GM18511 (cell line): ENCODE data around the gene PAM.
"Not testable (repeated sequence)": the region's sequence is repeated elsewhere in the genome, so short reads cannot be mapped to it uniquely, and the experiment has no call there.

Source experiments
- ATAC-seq: cut with Tn5 transposase; IDR thresholded peaks from one replicate; pipeline ENCODE4 v1.9.1; 2021; ENCODE audit warnings: mild to moderate bottlenecking, moderate library complexity; ENCODE audit not compliant: unreplicated experiment

PAM gene

DNA sequence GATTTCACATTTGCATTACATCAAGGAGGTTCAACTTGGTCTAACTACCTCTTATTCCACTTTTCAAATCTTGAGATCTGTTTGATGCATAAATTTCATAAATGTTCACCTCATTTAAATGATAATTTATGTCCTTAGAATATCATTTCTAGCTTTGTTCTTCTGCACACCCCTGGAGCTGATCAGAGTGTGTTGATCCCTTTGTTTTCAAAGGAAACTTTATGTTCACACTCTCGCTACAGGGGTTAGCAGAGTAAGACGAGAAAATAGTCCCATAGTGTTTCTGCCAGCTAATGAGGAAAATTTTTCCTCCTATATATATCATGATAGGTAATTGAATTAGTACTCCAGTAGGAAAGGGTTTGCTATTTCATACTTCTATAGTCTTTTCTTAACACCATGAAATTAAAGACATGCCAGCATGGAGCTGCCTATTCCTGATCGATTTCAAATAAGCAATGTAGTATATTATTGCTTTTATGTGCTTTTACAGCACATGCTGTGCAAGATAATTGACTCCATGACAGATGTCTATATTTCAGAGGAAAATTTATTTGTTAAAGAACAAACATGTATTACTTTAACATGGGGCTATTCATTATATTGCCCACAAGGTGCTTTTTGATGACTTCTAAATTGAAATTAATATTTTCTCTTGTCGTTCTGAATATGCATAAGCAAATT, 4.8 kb upstream of the PAM start:
- no peak for ATAC-seq

- ATAC-seq, result not testable (repeated sequence)
Measured at GRCh38 chr5:102751903-102752376, 3.2 kb upstream of the PAM start.

- ATAC-seq, result peak; percentile 6
Measured at GRCh38 chr5:102753889-102754766, 977 bp upstream of the PAM start.

- peak; percentile 70 for ATAC-seq
Measured at GRCh38 chr5:102755686-102756371, 724 bp downstream of the PAM start.

DNA sequence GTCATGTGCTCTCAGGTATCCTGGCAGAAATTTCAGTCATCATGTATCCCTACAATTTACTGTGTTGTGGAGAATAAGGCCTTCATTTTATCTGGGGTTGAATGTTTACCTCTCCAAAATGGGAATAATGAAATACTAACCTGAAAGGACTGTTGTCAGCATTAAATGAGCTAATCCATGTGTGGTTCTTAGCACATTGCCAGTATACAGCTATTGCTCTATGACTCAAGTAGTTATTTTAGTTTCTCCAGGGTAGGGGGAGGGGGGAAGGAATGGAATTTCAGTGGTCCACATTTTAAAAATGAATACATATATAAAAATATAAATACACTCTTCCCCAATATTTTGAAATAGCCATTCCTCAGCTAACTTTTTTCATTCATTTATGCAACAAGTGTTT, 3.5 kb downstream of the PAM start:
- no peak for ATAC-seq

- no peak for ATAC-seq
Measured at GRCh38 chr5:102759289-102759688, 4.2 kb downstream of the PAM start.

DNA sequence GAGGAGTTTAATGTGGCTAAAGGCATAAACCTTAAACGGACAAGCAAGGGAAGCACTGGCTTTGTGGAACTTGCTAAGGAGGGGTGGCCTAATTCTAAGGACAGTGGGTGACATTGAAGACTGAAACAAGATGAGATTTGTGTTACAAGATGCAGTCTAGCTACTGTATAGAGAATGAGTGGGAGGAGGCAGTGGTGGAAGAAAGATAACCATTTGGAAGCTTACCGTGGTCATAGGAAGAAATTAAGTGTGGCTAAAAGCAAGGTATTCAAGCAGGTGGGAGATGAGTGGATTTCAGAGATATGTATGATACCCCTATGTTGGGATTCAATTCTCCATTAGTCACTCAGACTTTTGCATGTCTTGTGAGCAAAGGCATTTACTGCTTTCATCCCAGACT, 4.6 kb downstream of the PAM start:
- ATAC-seq, result no peak

GRCh38 chr5:102760815-102761214, 5.7 kb downstream of the PAM start:
- ATAC-seq, result no peak

GRCh38 chr5:102762095-102762534, 7.0 kb downstream of the PAM start:
- peak; percentile 75 for ATAC-seq

- ATAC-seq, result peak; percentile 34
Measured at GRCh38 chr5:102762562-102763227, 7.6 kb downstream of the PAM start.

GRCh38 chr5:102763734-102764133, 8.6 kb downstream of the PAM start:
- no peak for ATAC-seq

DNA sequence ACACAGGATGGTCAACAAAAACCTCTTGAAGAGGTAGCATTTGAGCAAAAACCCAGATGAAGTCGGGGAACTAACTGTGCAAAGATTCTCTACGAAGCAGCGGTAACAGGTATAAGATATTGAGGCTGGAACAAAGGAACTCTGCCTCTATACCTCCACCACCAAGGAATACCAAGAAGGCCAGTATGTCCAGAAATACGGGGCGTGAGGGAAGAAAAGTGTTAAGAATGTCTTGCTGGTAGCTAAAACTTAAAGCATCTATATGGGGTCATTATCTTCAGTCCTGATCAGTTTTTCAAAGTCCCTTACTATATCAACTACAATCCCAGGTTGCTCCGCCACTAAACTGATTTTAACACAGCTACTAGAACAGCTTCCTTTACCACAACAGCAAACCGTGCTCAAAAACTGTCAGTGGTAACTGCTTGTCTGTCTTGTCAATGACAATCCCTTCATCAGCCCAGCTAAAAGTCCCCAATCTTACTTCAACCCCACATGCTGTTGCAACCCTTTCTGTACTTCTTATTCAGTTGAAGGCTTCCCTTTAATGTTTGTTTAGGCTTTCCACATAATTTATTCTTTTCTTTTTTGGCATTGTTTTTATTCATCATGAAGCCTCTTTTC, 9.4 kb downstream of the PAM start:
- no peak for ATAC-seq

- no peak for ATAC-seq
Measured at GRCh38 chr5:102765350-102765749, 10.2 kb downstream of the PAM start.

GRCh38 chr5:102766295-102767090, 11.4 kb downstream of the PAM start:
- ATAC-seq, result no peak

DNA sequence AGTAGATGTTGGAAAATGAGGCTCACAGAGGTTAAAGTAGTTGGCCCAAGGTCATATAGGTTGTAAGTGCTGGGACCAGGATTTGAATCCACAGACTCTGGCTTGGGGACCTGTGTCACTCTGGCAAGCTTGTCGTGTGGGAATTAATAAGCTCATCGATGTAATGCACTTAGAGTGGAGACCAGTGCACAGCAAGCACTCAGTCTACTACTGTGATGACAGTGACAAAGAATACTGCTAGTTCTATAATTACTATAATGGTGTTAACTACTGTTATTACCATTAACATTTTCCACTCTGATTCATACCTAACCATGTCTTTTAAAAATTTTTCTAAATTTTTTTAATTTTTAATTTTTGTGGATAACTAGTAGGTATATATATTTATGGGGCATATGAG, 12.8 kb downstream of the PAM start:
- no peak for ATAC-seq

DNA sequence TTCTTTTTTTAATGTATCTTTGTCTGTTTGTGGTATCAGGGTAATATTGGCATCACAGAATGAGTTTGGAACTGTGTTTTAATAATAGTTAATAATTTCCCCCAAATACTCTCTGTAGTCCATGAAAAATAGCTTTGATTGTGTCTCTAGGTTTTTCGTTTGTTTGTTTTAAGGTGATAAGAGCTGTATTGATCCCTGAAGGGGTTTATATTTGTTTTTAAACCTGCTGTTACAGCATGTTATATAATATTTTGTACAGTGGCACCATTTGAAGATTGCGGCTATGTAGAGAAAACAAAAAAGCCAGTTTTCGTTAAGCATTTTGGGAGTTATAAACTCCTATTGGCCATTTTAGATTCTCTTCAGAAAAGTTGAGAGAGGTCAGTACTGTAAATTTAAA, 15.7 kb downstream of the PAM start:
- ATAC-seq, result no peak

DNA sequence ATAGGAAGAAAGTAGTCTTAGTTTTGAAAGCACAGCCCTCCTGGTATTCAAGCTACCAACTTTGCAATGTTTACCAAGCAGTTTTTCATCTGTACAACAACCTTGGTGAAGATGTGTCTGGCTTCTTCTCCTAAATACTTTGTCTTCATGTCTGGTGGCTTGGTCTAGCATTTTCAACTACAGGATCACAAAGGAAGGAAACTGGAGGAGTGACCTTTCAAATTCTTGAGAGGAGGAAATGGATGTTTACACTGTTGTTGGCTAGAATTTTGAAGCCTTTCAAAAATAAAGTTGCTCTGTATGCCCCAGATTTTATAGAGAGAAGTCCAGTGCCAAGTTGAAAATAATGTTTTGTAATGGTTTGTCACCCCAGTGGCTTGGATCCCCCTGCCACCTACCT, 16.3 kb downstream of the PAM start:
- no peak for ATAC-seq

DNA sequence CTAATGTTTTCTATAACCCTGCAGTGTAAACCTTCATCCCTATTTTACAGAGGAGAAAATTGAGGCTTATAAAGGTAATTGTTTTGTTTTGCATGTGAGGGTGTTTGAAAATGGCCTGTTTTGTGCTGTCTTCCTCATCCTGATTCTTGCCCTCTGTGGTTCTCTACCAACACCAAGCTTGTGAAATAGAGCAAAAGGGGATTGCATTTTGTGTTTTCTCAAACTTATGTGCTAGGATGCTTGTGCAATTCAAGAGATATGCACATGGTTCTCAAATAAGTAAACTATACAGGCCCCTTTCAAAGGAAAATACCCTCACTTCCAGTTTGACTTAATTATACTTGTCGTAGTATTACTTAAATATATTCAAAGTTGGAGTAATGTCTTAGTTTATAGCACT, 17.2 kb downstream of the PAM start:
- ATAC-seq, result no peak

DNA sequence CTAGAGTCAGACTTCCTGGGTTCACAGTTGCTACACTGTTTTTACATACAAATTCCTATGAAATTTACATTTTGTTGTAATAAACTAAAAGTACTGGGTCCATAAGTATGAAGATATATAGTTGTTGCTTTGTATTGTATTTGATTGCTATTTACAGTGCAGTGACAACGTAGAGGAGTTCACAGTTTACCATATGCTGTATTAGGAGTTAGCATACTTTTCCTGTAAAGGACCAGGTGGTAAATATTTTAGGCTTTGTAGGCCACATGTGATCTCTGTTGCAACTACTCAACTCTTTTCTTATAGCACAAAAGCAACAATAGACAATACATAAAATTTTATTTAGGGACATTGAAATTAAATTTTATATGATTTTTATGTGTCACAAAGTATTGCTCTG, 18.0 kb downstream of the PAM start:
- ATAC-seq, result no peak

DNA sequence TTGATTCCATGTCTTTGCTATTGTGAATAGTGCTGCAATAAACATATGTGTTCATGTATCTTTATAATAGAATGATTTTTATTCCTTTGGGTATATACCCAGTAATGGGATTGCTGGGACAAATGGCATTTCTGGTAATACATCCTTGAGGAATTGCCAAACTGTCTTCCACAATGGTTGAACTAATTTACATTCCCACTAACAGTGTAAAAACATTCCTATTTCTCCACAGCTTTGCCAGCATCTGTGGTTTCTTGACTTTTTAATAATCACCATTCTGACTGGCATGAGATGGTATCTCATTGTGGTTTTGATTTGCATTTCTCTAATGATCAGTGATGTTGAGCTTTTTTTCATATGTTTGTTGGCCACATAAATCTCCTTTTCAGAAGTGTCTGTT, 20.7 kb downstream of the PAM start:
- ATAC-seq, result not testable (repeated sequence)
